ENCODE data around the gene MAST4.

The MAST4 gene

GRCh38 chr5:67133217-67133616 is 537.0 kb downstream of the MAST4 start:
- no peaks in the 10 kb centered on the region for H3K4me1 ChIP-seq (ENCODE audit: low read length)
- H3K9me3 ChIP-seq (replicated peaks; ENCODE audit: insufficient read depth, low read length): no peaks in the 10 kb centered on the region
- H3K27me3 ChIP-seq (replicated peaks; ENCODE audit: insufficient read depth, low read length): no peaks in the 10 kb centered on the region
- no peaks in the 10 kb centered on the region for H3K36me3 ChIP-seq (replicated peaks; ENCODE audit: insufficient read depth, low read length)
- H3K4me2 ChIP-seq (ENCODE audit: low read depth, low read length): no peak overlapping the region
- no peak overlapping the region for H3K9ac ChIP-seq (ENCODE audit: low read length)
- no peak overlapping the region for H2AFZ ChIP-seq (ENCODE audit: low read length)
- H3K27ac ChIP-seq (ENCODE audit: low read length): no peak overlapping the region
- no peaks in the 10 kb centered on the region for H4K20me1 ChIP-seq (ENCODE audit: insufficient read depth, low read length)
- no peaks in the 10 kb centered on the region for H3K79me2 ChIP-seq (ENCODE audit: low read length)
- H3K4me3 ChIP-seq (ENCODE audit: low read length): no peak overlapping the region
- TF ChIP-seq EZH2phosphoT487 (IDR thresholded peaks at IDR 0.05; ENCODE audit: low read length) (no peak), EZH2 (optimal IDR thresholded peaks at IDR 0.05; ENCODE audit: low read depth, low read length) (no peak)
- TF ChIP-seq, protein P1, sequence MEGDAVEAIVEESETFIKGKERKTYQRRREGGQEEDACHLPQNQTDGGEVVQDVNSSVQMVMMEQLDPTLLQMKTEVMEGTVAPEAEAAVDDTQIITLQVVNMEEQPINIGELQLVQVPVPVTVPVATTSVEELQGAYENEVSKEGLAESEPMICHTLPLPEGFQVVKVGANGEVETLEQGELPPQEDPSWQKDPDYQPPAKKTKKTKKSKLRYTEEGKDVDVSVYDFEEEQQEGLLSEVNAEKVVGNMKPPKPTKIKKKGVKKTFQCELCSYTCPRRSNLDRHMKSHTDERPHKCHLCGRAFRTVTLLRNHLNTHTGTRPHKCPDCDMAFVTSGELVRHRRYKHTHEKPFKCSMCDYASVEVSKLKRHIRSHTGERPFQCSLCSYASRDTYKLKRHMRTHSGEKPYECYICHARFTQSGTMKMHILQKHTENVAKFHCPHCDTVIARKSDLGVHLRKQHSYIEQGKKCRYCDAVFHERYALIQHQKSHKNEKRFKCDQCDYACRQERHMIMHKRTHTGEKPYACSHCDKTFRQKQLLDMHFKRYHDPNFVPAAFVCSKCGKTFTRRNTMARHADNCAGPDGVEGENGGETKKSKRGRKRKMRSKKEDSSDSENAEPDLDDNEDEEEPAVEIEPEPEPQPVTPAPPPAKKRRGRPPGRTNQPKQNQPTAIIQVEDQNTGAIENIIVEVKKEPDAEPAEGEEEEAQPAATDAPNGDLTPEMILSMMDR (IDR thresholded peaks at IDR 0.05; ENCODE audit: low read length): no peak
- H3F3A ChIP-seq (ENCODE audit: insufficient read depth, low read length): no peaks in the 10 kb centered on the region
- no peaks in the 10 kb centered on the region for H3K9me2 ChIP-seq (replicated peaks; ENCODE audit: insufficient read depth, low read length)
- DNase-seq: no peak

DNA sequence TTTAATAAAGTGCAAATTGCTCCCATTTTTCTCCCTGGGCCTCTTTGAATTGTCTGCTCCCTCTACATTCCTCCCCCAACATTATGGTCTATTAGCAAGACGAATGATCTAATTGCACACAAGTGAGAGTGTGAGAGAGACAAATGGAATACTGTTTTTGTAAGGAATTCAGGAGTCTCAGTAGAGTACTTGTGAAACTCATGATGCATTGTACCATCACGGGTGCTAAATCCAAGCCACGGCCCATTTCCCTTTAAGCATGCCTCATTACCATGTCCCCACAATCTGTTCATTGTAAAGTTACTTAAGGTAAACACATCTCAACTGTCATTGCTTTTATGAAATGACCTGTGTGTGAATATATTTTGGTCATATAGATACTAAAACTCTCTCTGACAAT is 537.6 kb downstream of the MAST4 start:
- Histone ChIP-seq H3K36me3 (replicated peaks; ENCODE audit: insufficient read depth, low read length) (no peaks in the 10 kb centered on the region), H4K20me1 (ENCODE audit: insufficient read depth, low read length) (no peaks in the 10 kb centered on the region), H3K79me2 (ENCODE audit: low read length) (no peaks in the 10 kb centered on the region), H3F3A (ENCODE audit: insufficient read depth, low read length) (no peaks in the 10 kb centered on the region), H3K4me1 (ENCODE audit: low read length) (no peaks in the 10 kb centered on the region), H3K4me2 (ENCODE audit: low read depth, low read length) (no peak overlapping the region), H3K27ac (ENCODE audit: low read length) (no peak overlapping the region), H3K9ac (ENCODE audit: low read length) (no peak overlapping the region), H3K9me2 (replicated peaks; ENCODE audit: insufficient read depth, low read length) (no peaks in the 10 kb centered on the region), H3K27me3 (replicated peaks; ENCODE audit: insufficient read depth, low read length) (no peaks in the 10 kb centered on the region), H2AFZ (ENCODE audit: low read length) (no peak overlapping the region), H3K4me3 (ENCODE audit: low read length) (no peak overlapping the region), H3K9me3 (replicated peaks; ENCODE audit: insufficient read depth, low read length) (no peaks in the 10 kb centered on the region)
- no peak for DNase-seq
- TF ChIP-seq, protein P1 (IDR thresholded peaks at IDR 0.05; ENCODE audit: low read length): no peak
- TF ChIP-seq EZH2phosphoT487 (IDR thresholded peaks at IDR 0.05; ENCODE audit: low read length) (no peak), EZH2 (optimal IDR thresholded peaks at IDR 0.05; ENCODE audit: low read depth, low read length) (no peak)

DNA sequence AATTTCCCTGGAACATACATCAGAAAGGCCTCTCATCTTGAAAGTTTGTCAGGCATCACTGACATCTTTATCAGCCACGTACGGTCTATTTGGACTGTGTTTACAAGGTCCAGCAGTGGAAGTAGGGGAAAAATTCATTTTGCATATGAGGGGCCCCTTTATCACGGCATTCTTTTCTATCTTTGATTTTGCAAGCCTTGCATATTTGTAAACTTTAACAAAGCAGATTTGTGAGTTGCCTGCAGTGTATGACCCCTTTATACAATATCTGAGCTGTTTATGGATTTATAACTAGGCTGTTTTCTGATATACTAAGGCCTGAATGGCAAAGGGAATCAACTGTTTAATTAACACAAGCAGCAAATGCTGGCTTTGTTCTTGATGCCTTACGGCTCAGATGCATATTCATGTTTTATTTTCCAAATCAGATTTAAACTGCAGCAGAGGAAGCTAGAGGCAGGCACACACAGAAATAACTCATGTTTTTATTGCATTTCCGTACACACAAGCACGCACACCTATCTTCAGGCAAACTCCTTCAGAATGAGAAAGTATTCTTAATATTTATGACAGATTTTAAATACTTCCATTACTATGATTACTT is 539.3 kb downstream of the MAST4 start:
- DNase-seq: no peak
- Histone ChIP-seq H3K79me2 (ENCODE audit: low read length) (no peaks in the 10 kb centered on the region), H4K20me1 (ENCODE audit: insufficient read depth, low read length) (no peaks in the 10 kb centered on the region), H3K4me3 (ENCODE audit: low read length) (no peak overlapping the region), H3F3A (ENCODE audit: insufficient read depth, low read length) (no peaks in the 10 kb centered on the region), H3K27me3 (replicated peaks; ENCODE audit: insufficient read depth, low read length) (no peaks in the 10 kb centered on the region), H3K36me3 (replicated peaks; ENCODE audit: insufficient read depth, low read length) (no peaks in the 10 kb centered on the region), H3K9me3 (replicated peaks; ENCODE audit: insufficient read depth, low read length) (no peaks in the 10 kb centered on the region), H3K4me2 (ENCODE audit: low read depth, low read length) (no peak overlapping the region), H3K9me2 (replicated peaks; ENCODE audit: insufficient read depth, low read length) (no peaks in the 10 kb centered on the region), H3K4me1 (ENCODE audit: low read length) (no peaks in the 10 kb centered on the region), H2AFZ (ENCODE audit: low read length) (no peak overlapping the region), H3K9ac (ENCODE audit: low read length) (no peak overlapping the region), H3K27ac (ENCODE audit: low read length) (no peak overlapping the region)
- TF ChIP-seq EZH2 (optimal IDR thresholded peaks at IDR 0.05; ENCODE audit: low read depth, low read length) (no peak), EZH2phosphoT487 (IDR thresholded peaks at IDR 0.05; ENCODE audit: low read length) (no peak)
- TF ChIP-seq, protein P1 (IDR thresholded peaks at IDR 0.05; ENCODE audit: low read length): no peak

Data from MM.1S (cell line).